H1 (cell line): ENCODE measurements around the gene AGPAT2. TPM values are rescaled to one million over a fixed set of nuclear protein-coding genes. Genes with fewer than 3 reads are reported as not detected.

ENCODE experiments used
- CTCF ChIA-PET: fragments of 300-600 bp; sonication (Branson Sonifier 250); formaldehyde crosslinking; loops from one replicate; lab custom pipeline; 2021; ENCODE audit not compliant: partially characterized antibody; lab: Charles Lee
- POLR2A ChIA-PET: fragments of 300-600 bp; sonication (Branson Sonifier 250); formaldehyde crosslinking; loops from one replicate; lab custom pipeline; 2021; ENCODE audit warnings: inconsistent platforms; ENCODE audit not compliant: partially characterized antibody; lab: Charles Lee
- DNase-seq, 2 experiments: peaks; one replicate each; pipeline versions ENCODE4 v3.0.0 to v3.0.0-alpha.2; 2010 to 2022; ENCODE audit warnings: low spot score in 2 of 2, low read depth in 1 of 2, mixed read lengths in 1 of 2
- FAIRE-seq: peaks from 2 replicates; lab custom pipeline; 2011; peaks lifted over from hg19 to GRCh38; lab: Jason Lieb, UNC
- H2AFZ ChIP-seq: 2 replicates; pipeline ENCODE4 v1.8.1; 2012; ENCODE audit warnings: low read length, inconsistent platforms
- H2AK5ac ChIP-seq: 2 replicates; pipeline ENCODE4 v1.6.1; 2013; ENCODE audit warnings: low read depth, low read length
- H2BK120ac ChIP-seq: replicated peaks from 2 replicates; pipeline ENCODE3; 2013; ENCODE audit warnings: low read depth, low read length, inconsistent platforms
- H2BK12ac ChIP-seq: 2 replicates; pipeline ENCODE4 v1.6.1; 2013; ENCODE audit warnings: low read depth, low read length
- H2BK15ac ChIP-seq: 2 replicates; pipeline ENCODE4 v1.6.1; 2013; ENCODE audit warnings: low read length
- H2BK20ac ChIP-seq: 2 replicates; pipeline ENCODE4 v1.6.1; 2013; ENCODE audit warnings: low read length
- H2BK5ac ChIP-seq: 2 replicates; pipeline ENCODE4 v1.6.1; 2013; ENCODE audit warnings: low read depth, low read length
- H3K14ac ChIP-seq: 2 replicates; pipeline ENCODE4 v1.6.1; 2013; ENCODE audit warnings: inconsistent platforms; ENCODE audit not compliant: insufficient read length
- H3K18ac ChIP-seq: 2 replicates; pipeline ENCODE4 v1.6.1; 2013; ENCODE audit warnings: low read length; ENCODE audit errors: extremely low read depth
- H3K23ac ChIP-seq: 2 replicates; pipeline ENCODE4 v1.6.1; 2013; ENCODE audit warnings: inconsistent platforms; ENCODE audit not compliant: insufficient read length
- H3K23me2 ChIP-seq: 2 replicates; pipeline ENCODE4 v1.6.1; 2013; ENCODE audit warnings: low read depth, low read length
- H3K27ac ChIP-seq: 2 replicates; pipeline ENCODE4 v1.6.1; 2011; ENCODE audit warnings: low read depth, low read length, inconsistent platforms
- H3K27me3 ChIP-seq, 4 experiments: replicated peaks in 1 of 4; 1 replicate in 1 of 4; 2 replicates in 3 of 4; pipeline versions ENCODE4 v1.6.1 to v1.8.1; 2011 to 2013; ENCODE audit warnings: low read length in 3 of 4, mild to moderate bottlenecking in 3 of 4, inconsistent platforms in 2 of 4, mixed read lengths in 2 of 4, moderate library complexity in 1 of 4; ENCODE audit not compliant: control insufficient read depth in 3 of 4, insufficient read depth in 3 of 4; ENCODE audit errors: extremely low read depth in 1 of 4
- H3K36me3 ChIP-seq, 4 experiments: 2 replicates each; pipeline versions ENCODE4 v1.6.1 to v1.8.1; 2011 to 2013; ENCODE audit warnings: mild to moderate bottlenecking in 4 of 4, low read length in 3 of 4, moderate library complexity in 2 of 4, control low read depth in 1 of 4, inconsistent platforms in 1 of 4; ENCODE audit not compliant: insufficient read depth in 4 of 4, control insufficient read depth in 2 of 4
- H3K4ac ChIP-seq: replicated peaks from 2 replicates; pipeline ENCODE3; 2013; ENCODE audit warnings: low read length, low read depth, mixed read lengths, inconsistent platforms; ENCODE audit not compliant: insufficient read length
- H3K4me1 ChIP-seq, 4 experiments: replicated peaks in 1 of 4; 1 replicate in 1 of 4; 2 replicates in 3 of 4; pipeline versions ENCODE4 v1.6.1 to v1.8.1; 2011 to 2013; ENCODE audit warnings: low read length in 3 of 4, inconsistent platforms in 2 of 4, mixed read lengths in 1 of 4; ENCODE audit not compliant: insufficient read depth in 4 of 4, control insufficient read depth in 3 of 4
- H3K4me2 ChIP-seq, 2 experiments: 2 replicates each; pipeline versions ENCODE4 v1.6.1 to v1.8.1; 2011 to 2013; ENCODE audit warnings: low read depth in 2 of 2, low read length in 2 of 2, control low read depth in 1 of 2, inconsistent platforms in 1 of 2, mild to moderate bottlenecking in 1 of 2; ENCODE audit not compliant: insufficient read depth in 1 of 2
- H3K4me3 ChIP-seq, 4 experiments: fragments of 200-600, 300-600 bp in 1 of 4; sonication (generic), shearing (Covaris generic), sonication (Bioruptor Twin) in 1 of 4; 2 replicates each; pipeline versions ENCODE4 v1.5.1 to v1.8.1; 2011 to 2016; ENCODE audit warnings: low read length in 4 of 4, low read depth in 3 of 4, control low read depth in 2 of 4, inconsistent platforms in 2 of 4, mild to moderate bottlenecking in 2 of 4, mixed read lengths in 1 of 4, moderate library complexity in 1 of 4; ENCODE audit not compliant: insufficient read depth in 2 of 4; ENCODE audit errors: extremely low read depth in 1 of 4
- H3K56ac ChIP-seq: replicated peaks from 2 replicates; pipeline ENCODE3; 2013; ENCODE audit warnings: low read depth, mild to moderate bottlenecking, mixed read lengths, low read length, inconsistent platforms; ENCODE audit not compliant: insufficient read length
- H3K79me1 ChIP-seq: 2 replicates; pipeline ENCODE4 v1.6.1; 2013; ENCODE audit warnings: low read depth, low read length, control low read depth
- H3K79me2 ChIP-seq, 2 experiments: 2 replicates each; pipeline versions ENCODE4 v1.6.1 to v1.8.1; 2012 to 2013; ENCODE audit warnings: low read length in 2 of 2, mild to moderate bottlenecking in 2 of 2, inconsistent platforms in 1 of 2; ENCODE audit not compliant: insufficient read depth in 2 of 2, control insufficient read depth in 1 of 2
- H3K9ac ChIP-seq, 4 experiments: replicated peaks in 1 of 4; 1 replicate in 1 of 4; 2 replicates in 3 of 4; pipeline versions ENCODE4 v1.6.1 to v1.8.1; 2011 to 2013; ENCODE audit warnings: low read depth in 3 of 4, low read length in 3 of 4, control low read depth in 2 of 4, mild to moderate bottlenecking in 2 of 4, moderate library complexity in 2 of 4, inconsistent platforms in 1 of 4; ENCODE audit errors: extremely low read depth in 1 of 4
- H3K9me3 ChIP-seq, 2 experiments: 2 replicates each; pipeline versions ENCODE4 v1.6.1 to v1.8.1; 2012 to 2013; ENCODE audit warnings: mild to moderate bottlenecking in 2 of 2, moderate library complexity in 2 of 2, control low read depth in 1 of 2, inconsistent platforms in 1 of 2, low read depth in 1 of 2, low read length in 1 of 2, mixed read lengths in 1 of 2; ENCODE audit not compliant: insufficient read depth in 2 of 2
- H4K20me1 ChIP-seq, 2 experiments: replicated peaks in 1 of 2; 2 replicates each; pipeline versions ENCODE3 to v1.8.1; 2011 to 2013; ENCODE audit warnings: inconsistent platforms in 2 of 2, low read length in 2 of 2, mild to moderate bottlenecking in 1 of 2; ENCODE audit not compliant: insufficient read depth in 2 of 2, control insufficient read depth in 1 of 2
- H4K5ac ChIP-seq: 2 replicates; pipeline ENCODE4 v1.6.1; 2013; ENCODE audit warnings: low read length, low read depth, mixed read lengths, inconsistent platforms; ENCODE audit not compliant: insufficient read length
- H4K8ac ChIP-seq: 2 replicates; pipeline ENCODE4 v1.8.0; 2013; ENCODE audit warnings: mild to moderate bottlenecking, moderate library complexity, low read length, inconsistent platforms; ENCODE audit not compliant: insufficient read depth; ENCODE audit errors: extremely low read depth
- H4K91ac ChIP-seq: replicated peaks from 2 replicates; pipeline ENCODE3; 2013; ENCODE audit warnings: low read length, mixed read lengths, inconsistent platforms; ENCODE audit not compliant: insufficient read length
- CTBP2 ChIP-seq: IDR thresholded peaks from 2 replicates; pipeline ENCODE4 v1.7.0; 2011; ENCODE audit warnings: borderline replicate concordance, mild to moderate bottlenecking, moderate library complexity, mixed read lengths, low read length; ENCODE audit not compliant: insufficient read depth, insufficient read length
- MAFK ChIP-seq: IDR thresholded peaks from 2 replicates; pipeline ENCODE4 v1.6.1; 2012; ENCODE audit warnings: low read depth, mild to moderate bottlenecking, improper control_type of control experiment, low read length
- WGBS, 2 experiments: shearing (Covaris generic) in 1 of 2; methylation state at CpG; one replicate each; pipeline versions ENCODE4 v1.1.6 to v1.1.7; 2013 to 2015; ENCODE audit warnings: low lambda C conversion rate in 2 of 2, mixed read lengths in 2 of 2, inconsistent platforms in 1 of 2, low coverage in 1 of 2, missing lambda C conversion rate in 1 of 2; ENCODE audit not compliant: insufficient replicate concordance in 2 of 2, insufficient coverage in 1 of 2, insufficient read length in 1 of 2; ENCODE audit errors: extremely low coverage in 1 of 2, missing lambda C conversion rate in 1 of 2; 5-methylcytosine and 5-hydroxymethylcytosine counted together
- polyA plus RNA-seq, 7 experiments: library from polyadenylated mRNA; depleted of rRNA in 3 of 7; stranded (reverse) in 5 of 7; unstranded in 2 of 7; fragments of >200 nt in 5 of 7; fragments of 200-250 nt in 2 of 7; gene quantifications; 1 replicate in 5 of 7; 2 replicates in 1 of 7; 4 replicates in 1 of 7; pipeline versions ENCODE4 v1.2.1 to v1.2.3, GENCODE V29; 2011 to 2013; ENCODE audit warnings: missing spikeins in 2 of 7, mixed read lengths in 2 of 7
- total RNA-seq: library from RNA; stranded (reverse); fragmentation: NEBNext Ultra II Directional; extraction: Animal tissue kit (Norgen Biotek cat#: 25700); gene quantifications from 2 replicates; pipeline ENCODE4 v1.2.1, GENCODE V29; 2021

Gene AGPAT2
- total and polyA plus RNA-seq, 2 of the 8 experiments (the other 6 are each of a cell fraction or from before 2014, with no cell fraction given), result 31.6 to 37.6 TPM

DNA sequence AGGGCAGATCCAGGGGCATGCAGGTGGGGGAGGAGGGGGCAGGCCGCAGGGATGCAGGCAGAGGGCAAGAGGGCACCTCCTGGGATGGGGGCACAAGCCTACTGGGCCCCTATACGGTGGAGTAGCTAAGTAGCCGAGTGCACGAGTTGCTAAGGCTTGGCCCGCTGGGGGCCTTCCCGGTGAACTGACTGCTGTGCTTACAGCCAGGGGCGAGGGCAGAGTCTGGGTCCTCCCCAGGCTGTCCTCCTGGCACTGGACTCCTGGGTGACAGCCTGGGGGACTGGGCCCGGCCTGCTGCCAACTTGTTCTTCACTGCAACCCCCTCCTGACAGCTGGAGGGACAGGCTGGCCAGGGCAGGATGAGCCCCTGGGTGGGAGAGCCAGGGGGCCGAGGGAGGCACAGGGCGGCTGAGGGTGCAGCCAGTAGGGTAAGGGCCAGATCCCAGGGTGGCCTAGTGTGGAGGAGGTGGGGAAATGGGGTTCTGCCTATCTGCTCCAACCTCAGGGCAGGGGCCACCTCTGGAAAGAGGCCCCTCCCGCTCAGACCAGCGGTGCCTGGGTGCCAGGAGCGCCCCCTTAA, 26.2 kb downstream of the AGPAT2 start:
- H3K79me2 ChIP-seq, result no peaks in the 10 kb centered on the region
- no peaks in the 10 kb centered on the region; a peak in 1 of 7 replicates for H3K4me1 ChIP-seq
- no peak overlapping the region for H3K56ac ChIP-seq
- no peak overlapping the region for H2BK5ac ChIP-seq
- H4K20me1 ChIP-seq, result no peaks in the 10 kb centered on the region
- H3K23ac ChIP-seq, result no peak overlapping the region
- H3K23me2 ChIP-seq, result no peaks in the 10 kb centered on the region; the same call in 1 of the 2 replicates
- no peak overlapping the region for H3K14ac ChIP-seq
- H3K36me3 ChIP-seq, result no peaks in the 10 kb centered on the region
- H3K27ac ChIP-seq, result no peak overlapping the region
- FAIRE-seq (no peak), DNase-seq (peak in 1 of 2 experiments; percentile 43)
- H4K91ac ChIP-seq, result no peak overlapping the region
- WGBS, 2 experiments, result 94% methylated on average over 13 of the region's 13 CpGs; no CpG with 5 or more reads in 1 of the 2 experiments
- ChIA-PET CTCF (interaction anchor here (0.8 to 3.9 kb wide), 7 partner anchors 11 to 403 kb away, joined by 3 to 21 read pairs (median 4); no protein-coding TSS in a partner anchor), POLR2A (interaction anchor here (1.3 to 1.6 kb wide), 2 partner anchors 11 to 67 kb away, joined by 3 to 4 read pairs; no protein-coding TSS in a partner anchor)
- no peak overlapping the region for H2BK120ac ChIP-seq
- H2AK5ac ChIP-seq, result no peak overlapping the region
- H4K5ac ChIP-seq, result no peak overlapping the region
- H3K4me2 ChIP-seq, result no peak overlapping the region
- no peak overlapping the region for H2BK12ac ChIP-seq
- H3K9me3 ChIP-seq, result no peaks in the 10 kb centered on the region
- H2BK20ac ChIP-seq, result no peak overlapping the region
- H3K18ac ChIP-seq, result no peak overlapping the region
- H4K8ac ChIP-seq, result no peak overlapping the region
- no peak overlapping the region for H2AFZ ChIP-seq
- no peak overlapping the region for H3K4me3 ChIP-seq
- no peak overlapping the region for H2BK15ac ChIP-seq
- H3K9ac ChIP-seq, result no peak overlapping the region
- TF ChIP-seq CTBP2 (no peak), MAFK (no peak)
- TF ChIP-seq, all 59 proteins: peak for 0
- Histone ChIP-seq H3K4ac (no peak overlapping the region), H3K79me1 (no peaks in the 10 kb centered on the region), H3K27me3 (no peaks in the 10 kb centered on the region; a peak in 2 of 7 replicates)
